HepG2 (cell line): ENCODE results near the gene CDH13. TPM values are rescaled to one million over a fixed set of nuclear protein-coding genes. Genes with fewer than 3 reads are reported as not detected.

Source experiments
- ATAC-seq: fragments of 200-7000 bp; cut with Tn5 transposase; 3 replicates; pipeline ENCODE4 v1.9.1; 2020; ENCODE audit warnings: mild to moderate bottlenecking, moderate library complexity
- BruUV-seq: library from RNA; stranded (reverse); fragments of 400-500 nt; replicated peaks from 2 replicates; lab custom pipeline; 2021; lab: Mats Ljungman, UMichigan
- CTCF ChIA-PET: fragments of 300-600 bp; formaldehyde crosslinking; extraction: SDS; loops from one replicate; lab custom pipeline; 2021; ENCODE audit warnings: low total read pairs, inconsistent platforms, low intra/inter-chr PET ratio; lab: Yijun Ruan, JAX
- POLR2A ChIA-PET: fragments of 350-600 bp; sonication (Branson Sonifier 250); formaldehyde crosslinking; loops from one replicate; lab custom pipeline; 2020; ENCODE audit warnings: antibody characterized with exemption, inconsistent platforms; lab: Yijun Ruan, JAX
- DNase-seq: peaks from one replicate; pipeline ENCODE4 v3.0.0-alpha.2; 2015; ENCODE audit warnings: low spot score
- FAIRE-seq: peaks from 3 replicates; lab custom pipeline; 2011; peaks lifted over from hg19 to GRCh38; lab: Jason Lieb, UNC
- H2AFZ ChIP-seq: one replicate; pipeline ENCODE4 v1.6.1; 2011; ENCODE audit warnings: low read length, inconsistent platforms
- H3K27ac ChIP-seq: fragments of 300-600 bp; 3 replicates; pipeline ENCODE4 v1.8.0; 2011; ENCODE audit warnings: mixed run types, mild to moderate bottlenecking, mixed read lengths, low read length, inconsistent platforms; ENCODE audit not compliant: insufficient read depth; ENCODE audit errors: extremely low read length
- H3K27me3 ChIP-seq, 2 experiments: fragments of 200-600 bp in 1 of 2; 2 replicates in 1 of 2; 3 replicates in 1 of 2; pipeline versions ENCODE4 v1.6.0 to v1.8.0; 2011; ENCODE audit warnings: low read length in 2 of 2, mild to moderate bottlenecking in 2 of 2, moderate library complexity in 2 of 2, inconsistent platforms in 1 of 2; ENCODE audit not compliant: insufficient read depth in 2 of 2, control insufficient read depth in 1 of 2
- H3K36me3 ChIP-seq, 2 experiments: fragments of 200-600 bp in 1 of 2; replicated peaks in 1 of 2; 2 replicates in 1 of 2; 3 replicates in 1 of 2; pipeline versions ENCODE4 v1.5.1 to v1.8.0; 2011; ENCODE audit warnings: low read length in 2 of 2, inconsistent platforms in 1 of 2; ENCODE audit not compliant: insufficient read depth in 2 of 2, control insufficient read depth in 1 of 2
- H3K4me1 ChIP-seq: 2 replicates; pipeline ENCODE4 v1.5.1; 2012; ENCODE audit warnings: low read length, inconsistent platforms; ENCODE audit not compliant: insufficient read depth
- H3K4me2 ChIP-seq: 2 replicates; pipeline ENCODE4 v1.6.0; 2011; ENCODE audit warnings: low read depth, low read length, inconsistent platforms
- H3K4me3 ChIP-seq, 3 experiments: fragments of 200-600 bp in 1 of 3; sonication (generic), shearing (Covaris generic) in 1 of 3; replicated peaks in 1 of 3; 2 replicates each; pipeline ENCODE4 v1.5.1; 2011 to 2016; ENCODE audit warnings: low read length in 3 of 3, inconsistent platforms in 2 of 3, low read depth in 2 of 3, mild to moderate bottlenecking in 2 of 3, control low read depth in 1 of 3, mixed read lengths in 1 of 3; ENCODE audit not compliant: insufficient read depth in 1 of 3
- H3K79me2 ChIP-seq: one replicate; pipeline ENCODE4 v1.6.1; 2011; ENCODE audit warnings: low read length, inconsistent platforms; ENCODE audit not compliant: insufficient read depth
- H3K9ac ChIP-seq: 2 replicates; pipeline ENCODE4 v1.6.0; 2011; ENCODE audit warnings: mild to moderate bottlenecking, low read depth, low read length, inconsistent platforms; ENCODE audit not compliant: insufficient read depth
- H3K9me3 ChIP-seq: 2 replicates; pipeline ENCODE4 v1.5.1; 2012; ENCODE audit warnings: mild to moderate bottlenecking, low read length
- H4K20me1 ChIP-seq: 2 replicates; pipeline ENCODE4 v1.6.0; 2011; ENCODE audit warnings: inconsistent platforms, mild to moderate bottlenecking, low read length, moderate library complexity; ENCODE audit not compliant: insufficient read depth
- ARNTL ChIP-seq: sonication (generic); formaldehyde crosslinking; IDR thresholded peaks from 2 replicates; pipeline ENCODE4 v1.4.0; 2020; ENCODE audit warnings: mild to moderate bottlenecking, missing genetic modification reagents
- BHLHE40 ChIP-seq: IDR thresholded peaks from 2 replicates; pipeline ENCODE4 v1.6.1; 2011; ENCODE audit warnings: low read length, improper control_type of control experiment
- ERF ChIP-seq: IDR thresholded peaks from 2 replicates; pipeline ENCODE4 v1.6.1; 2018; ENCODE audit warnings: missing biosample characterization, missing genetic modification reagents
- EZH2 ChIP-seq: conservative IDR thresholded peaks from 2 replicates; pipeline ENCODE4 v1.6.1; 2012; ENCODE audit warnings: mild to moderate bottlenecking, low read depth, low read length, moderate library complexity
- GTF2F1 ChIP-seq: fragments of 150-350 bp; IDR thresholded peaks from 2 replicates; pipeline ENCODE4 v1.6.1; 2014; ENCODE audit warnings: low read length
- HNRNPLL ChIP-seq: fragments of 200-400 bp; formaldehyde crosslinking; IDR thresholded peaks from 2 replicates; pipeline ENCODE4 v1.6.1; 2017; ENCODE audit warnings: mild to moderate bottlenecking, low read depth, low read length; ENCODE audit not compliant: poor library complexity, severe bottlenecking
- KAT2B ChIP-seq: fragments of 150-350 bp; IDR thresholded peaks from 2 replicates; pipeline ENCODE4 v1.6.1; 2014; ENCODE audit warnings: low read depth, low read length, borderline replicate concordance
- MBD4 ChIP-seq: IDR thresholded peaks from 2 replicates; pipeline ENCODE4 v1.6.1; 2012; ENCODE audit warnings: low read length, inconsistent platforms, borderline replicate concordance
- NR2C2 ChIP-seq: sonication (generic); formaldehyde crosslinking; IDR thresholded peaks from 2 replicates; pipeline ENCODE4 v1.4.0; 2020; ENCODE audit warnings: missing genetic modification reagents, mild to moderate bottlenecking, moderate library complexity, borderline replicate concordance
- NR2F1 ChIP-seq, 2 experiments: fragments of 450-650 bp in 1 of 2; formaldehyde crosslinking in 1 of 2; IDR thresholded peaks; 2 replicates each; pipeline versions ENCODE4 v1.5.0 to v1.6.1; 2016 to 2020; ENCODE audit warnings: mild to moderate bottlenecking in 1 of 2, missing compliant biosample characterization in 1 of 2, missing genetic modification reagents in 1 of 2, moderate library complexity in 1 of 2
- POGZ ChIP-seq: sonication (generic); formaldehyde crosslinking; IDR thresholded peaks from 2 replicates; pipeline ENCODE4 v1.4.0; 2020; ENCODE audit warnings: mild to moderate bottlenecking, missing genetic modification reagents
- TGIF2 ChIP-seq: IDR thresholded peaks from 2 replicates; pipeline ENCODE4 v1.6.1; 2016; ENCODE audit warnings: control low read depth, missing compliant biosample characterization
- ZFP36L2 ChIP-seq: sonication (generic); formaldehyde crosslinking; IDR thresholded peaks from 2 replicates; pipeline ENCODE4 v1.4.0; 2020; ENCODE audit warnings: missing genetic modification reagents
- ZNF777 ChIP-seq: sonication (generic); formaldehyde crosslinking; IDR thresholded peaks from 2 replicates; pipeline ENCODE4 v1.4.0; 2020; ENCODE audit warnings: missing genetic modification reagents
- WGBS: methylation state at CpG from one replicate; pipeline ENCODE4 v1.1.6; 2017; ENCODE audit warnings: low lambda C conversion rate; 5-methylcytosine and 5-hydroxymethylcytosine counted together
- in situ Hi-C: cut with HindIII; loops from 2 replicates; pipeline ENCODE4 v1.10.0; 2017; ENCODE audit warnings: low pct_unique_long_range_greater_than_20kb; ENCODE audit not compliant: extremely low pct_ligation_motif_present
- intact Hi-C: fragments of 100-400 bp; cut with micrococcal nuclease; formaldehyde crosslinking; loops from one replicate; pipeline ENCODE4 v1.10.0; 2022; ENCODE audit not compliant: unreplicated experiment
- polyA plus RNA-seq, 8 experiments: library from polyadenylated mRNA; depleted of rRNA in 3 of 8; stranded (reverse) in 7 of 8; unstranded in 1 of 8; fragments of >200 nt; fragmentation: Illumina TruSeq in 4 of 8; extraction: Trizol in 4 of 8; gene quantifications; 2 replicates each; pipeline versions ENCODE4 v1.2.1 to v1.2.3, GENCODE V29; 2011 to 2016; ENCODE audit warnings: low read depth in 4 of 8, missing spikeins in 1 of 8, mixed read lengths in 1 of 8; ENCODE audit not compliant: insufficient read depth in 1 of 8
- total RNA-seq, 5 experiments: library from RNA; depleted of rRNA; stranded (reverse); fragments of >200 nt; fragmentation: Illumina TruSeq; extraction: Trizol; gene quantifications; 2 replicates each; pipeline ENCODE4 v1.2.3, GENCODE V29; 2016; ENCODE audit warnings: low read depth in 1 of 5
- TF ChIP-seq, protein P1 (sequence below): sonication (generic); formaldehyde crosslinking; IDR thresholded peaks from 2 replicates; pipeline ENCODE4 v1.5.1; 2020; ENCODE audit warnings: missing genetic modification reagents, mild to moderate bottlenecking, borderline replicate concordance
- TF ChIP-seq, protein P2 (sequence below): sonication (generic); formaldehyde crosslinking; IDR thresholded peaks from 2 replicates; pipeline ENCODE4 v1.4.0; 2020; ENCODE audit warnings: mild to moderate bottlenecking, low read depth, missing genetic modification reagents

Gene CDH13
- total and polyA plus RNA-seq, 2 of the 13 experiments (the other 11 are each of a cell fraction or from before 2014, with no cell fraction given), result not detected

- no peak overlapping the region for H3K4me2 ChIP-seq
- no peaks in the 10 kb centered on the region for H4K20me1 ChIP-seq
- H3K9ac ChIP-seq, result no peak overlapping the region
- H3K79me2 ChIP-seq, result no peaks in the 10 kb centered on the region
- TF ChIP-seq GTF2F1 (no peak), KAT2B (no peak), ERF (CRISPR knock-in tag) (no peak), ZNF777 (CRISPR knock-in tag) (no peak), MBD4 (no peak), EZH2 (no peak), BHLHE40 (no peak), ZFP36L2 (no peak), NR2F1 (CRISPR knock-in tag; IDR thresholded peaks at IDR 0.05) (no peak), ARNTL (CRISPR knock-in tag) (no peak), NR2C2 (CRISPR knock-in tag) (no peak), TGIF2 (no peak), POGZ (CRISPR knock-in tag) (no peak), HNRNPLL (no peak)
- TF ChIP-seq, protein P1, sequence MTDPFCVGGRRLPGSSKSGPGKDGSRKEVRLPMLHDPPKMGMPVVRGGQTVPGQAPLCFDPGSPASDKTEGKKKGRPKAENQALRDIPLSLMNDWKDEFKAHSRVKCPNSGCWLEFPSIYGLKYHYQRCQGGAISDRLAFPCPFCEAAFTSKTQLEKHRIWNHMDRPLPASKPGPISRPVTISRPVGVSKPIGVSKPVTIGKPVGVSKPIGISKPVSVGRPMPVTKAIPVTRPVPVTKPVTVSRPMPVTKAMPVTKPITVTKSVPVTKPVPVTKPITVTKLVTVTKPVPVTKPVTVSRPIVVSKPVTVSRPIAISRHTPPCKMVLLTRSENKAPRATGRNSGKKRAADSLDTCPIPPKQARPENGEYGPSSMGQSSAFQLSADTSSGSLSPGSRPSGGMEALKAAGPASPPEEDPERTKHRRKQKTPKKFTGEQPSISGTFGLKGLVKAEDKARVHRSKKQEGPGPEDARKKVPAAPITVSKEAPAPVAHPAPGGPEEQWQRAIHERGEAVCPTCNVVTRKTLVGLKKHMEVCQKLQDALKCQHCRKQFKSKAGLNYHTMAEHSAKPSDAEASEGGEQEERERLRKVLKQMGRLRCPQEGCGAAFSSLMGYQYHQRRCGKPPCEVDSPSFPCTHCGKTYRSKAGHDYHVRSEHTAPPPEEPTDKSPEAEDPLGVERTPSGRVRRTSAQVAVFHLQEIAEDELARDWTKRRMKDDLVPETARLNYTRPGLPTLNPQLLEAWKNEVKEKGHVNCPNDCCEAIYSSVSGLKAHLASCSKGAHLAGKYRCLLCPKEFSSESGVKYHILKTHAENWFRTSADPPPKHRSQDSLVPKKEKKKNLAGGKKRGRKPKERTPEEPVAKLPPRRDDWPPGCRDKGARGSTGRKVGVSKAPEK, result no peak
- TF ChIP-seq, protein P2, sequence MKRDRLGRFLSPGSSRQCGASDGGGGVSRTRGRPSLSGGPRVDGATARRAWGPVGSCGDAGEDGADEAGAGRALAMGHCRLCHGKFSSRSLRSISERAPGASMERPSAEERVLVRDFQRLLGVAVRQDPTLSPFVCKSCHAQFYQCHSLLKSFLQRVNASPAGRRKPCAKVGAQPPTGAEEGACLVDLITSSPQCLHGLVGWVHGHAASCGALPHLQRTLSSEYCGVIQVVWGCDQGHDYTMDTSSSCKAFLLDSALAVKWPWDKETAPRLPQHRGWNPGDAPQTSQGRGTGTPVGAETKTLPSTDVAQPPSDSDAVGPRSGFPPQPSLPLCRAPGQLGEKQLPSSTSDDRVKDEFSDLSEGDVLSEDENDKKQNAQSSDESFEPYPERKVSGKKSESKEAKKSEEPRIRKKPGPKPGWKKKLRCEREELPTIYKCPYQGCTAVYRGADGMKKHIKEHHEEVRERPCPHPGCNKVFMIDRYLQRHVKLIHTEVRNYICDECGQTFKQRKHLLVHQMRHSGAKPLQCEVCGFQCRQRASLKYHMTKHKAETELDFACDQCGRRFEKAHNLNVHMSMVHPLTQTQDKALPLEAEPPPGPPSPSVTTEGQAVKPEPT (CRISPR knock-in tag), result no peak
- H2AFZ ChIP-seq, result no peak overlapping the region
- ChIA-PET POLR2A (no interaction called here), CTCF (no interaction called here)
- DNase-seq, result no peak
- H3K27ac ChIP-seq, result no peak overlapping the region
- 0 out of 5 replicates have a peak, but pooled peaks cover 0 to 3% of the 10 kb centered on the region in 2 experiments for H3K27me3 ChIP-seq
- H3K4me3 ChIP-seq, result no peak overlapping the region
- no peak for FAIRE-seq
- intact Hi-C loops (no loop called here), in situ Hi-C loops (no loop called here)
- H3K4me1 ChIP-seq, result no peaks in the 10 kb centered on the region
- no peak for ATAC-seq
- BruUV-seq, result no TSS peak
- WGBS, result 29% methylated on average over 15 of the region's 15 CpGs
- no peaks in the 10 kb centered on the region for H3K36me3 ChIP-seq
- H3K9me3 ChIP-seq, result no peaks in the 10 kb centered on the region
These were observed 20.7 kb upstream of the CDH13 start for GRCh38 chr16:82605863-82606620.
